Fibroblast of skin of left biceps (primary cell): ENCODE data around the gene RTN1.
A peak's percentile ranks its signal among the peaks of the same experiment; 100 is the strongest.

Source experiments
- DNase-seq, 2 experiments: peaks; one replicate each; pipeline ENCODE4 v3.0.0-alpha.2; 2013; ENCODE audit warnings: low read depth in 2 of 2

Gene RTN1

GRCh38 chr14:59630288-59630963, 240.2 kb downstream of the RTN1 start:
- DNase-seq = no peak

- no peak for DNase-seq
Measured at GRCh38 chr14:59629444-59630287, 240.9 kb downstream of the RTN1 start.

GRCh38 chr14:59627011-59627520, 243.5 kb downstream of the RTN1 start:
- DNase-seq = no peak

GRCh38 chr14:59622631-59623030, 247.9 kb downstream of the RTN1 start:
- no peak for DNase-seq

- DNase-seq = no peak
Measured at GRCh38 chr14:59619061-59619460, 251.5 kb downstream of the RTN1 start.

GRCh38 chr14:59601056-59601455, 269.5 kb downstream of the RTN1 start:
- DNase-seq = no peak

- no peak for DNase-seq
Measured at GRCh38 chr14:59600211-59600945, 270.2 kb downstream of the RTN1 start.

GRCh38 chr14:59595071-59595470, 275.5 kb downstream of the RTN1 start:
- no peak for DNase-seq

GRCh38 chr14:59591641-59592370, 278.8 kb downstream of the RTN1 start:
- no peak for DNase-seq

GRCh38 chr14:59588101-59588500, 282.5 kb downstream of the RTN1 start:
- DNase-seq = no peak

- DNase-seq = no peak
Measured at GRCh38 chr14:59585891-59586554, 284.6 kb downstream of the RTN1 start.

GRCh38 chr14:59583755-59584154, 286.8 kb downstream of the RTN1 start:
- no peak for DNase-seq

- no peak for DNase-seq
Measured at GRCh38 chr14:59582845-59583509, 287.6 kb downstream of the RTN1 start.

GRCh38 chr14:59582161-59582560, 288.4 kb downstream of the RTN1 start:
- DNase-seq = no peak

GRCh38 chr14:59580911-59581310, 289.7 kb downstream of the RTN1 start:
- DNase-seq = no peak

GRCh38 chr14:59576332-59577294, 294.0 kb downstream of the RTN1 start, which contains the start of gene CCDC175:
Gene CCDC175 (minus strand): TSS chr14:59576812. CDS start chr14:59576775, 37 bp downstream.
- peak; percentile 28 to 31 for DNase-seq

- no peak for DNase-seq
Measured at GRCh38 chr14:59570122-59570521, 300.5 kb downstream of the RTN1 start.

GRCh38 chr14:59566725-59567124, 303.9 kb downstream of the RTN1 start:
- DNase-seq = no peak

GRCh38 chr14:59566296-59566695, 304.3 kb downstream of the RTN1 start:
- DNase-seq = no peak
